HEK293 (cell line): ENCODE measurements around the gene DDX55.

ENCODE experiments used
- BCL11B ChIP-seq: fragments of 450-650 bp; formaldehyde crosslinking; IDR thresholded peaks from 2 replicates; pipeline ENCODE4 v1.5.1; 2016; ENCODE audit warnings: low read depth, missing biosample characterization, missing genetic modification characterization
- BCL6B ChIP-seq: fragments of 450-650 bp; formaldehyde crosslinking; IDR thresholded peaks from 2 replicates; pipeline ENCODE4 v1.5.1; 2017; ENCODE audit warnings: missing biosample characterization, missing genetic modification characterization
- GLI2 ChIP-seq: fragments of 450-650 bp; formaldehyde crosslinking; IDR thresholded peaks from 2 replicates; pipeline ENCODE4; 2017; ENCODE audit warnings: missing biosample characterization, missing genetic modification characterization, low read depth, borderline replicate concordance
- INSM2 ChIP-seq: fragments of 450-650 bp; formaldehyde crosslinking; IDR thresholded peaks from 2 replicates; pipeline ENCODE4 v1.5.1; 2016; ENCODE audit warnings: missing biosample characterization, missing genetic modification characterization
- KLF8 ChIP-seq: fragments of 450-650 bp; formaldehyde crosslinking; IDR thresholded peaks from 2 replicates; pipeline ENCODE4 v1.5.1; 2016; ENCODE audit warnings: missing biosample characterization, missing genetic modification characterization
- PATZ1 ChIP-seq: fragments of 450-650 bp; formaldehyde crosslinking; IDR thresholded peaks from 2 replicates; pipeline ENCODE4 v1.5.1; 2016; ENCODE audit warnings: missing biosample characterization, missing genetic modification characterization
- PRDM1 ChIP-seq: fragments of 450-650 bp; formaldehyde crosslinking; IDR thresholded peaks from 2 replicates; pipeline ENCODE4; 2016; ENCODE audit warnings: missing biosample characterization, missing genetic modification characterization
- SP7 ChIP-seq: fragments of 450-650 bp; formaldehyde crosslinking; IDR thresholded peaks from 2 replicates; pipeline ENCODE4 v1.5.1; 2016; ENCODE audit warnings: missing biosample characterization, missing genetic modification characterization
- ZBTB17 ChIP-seq: fragments of 450-650 bp; formaldehyde crosslinking; IDR thresholded peaks from 2 replicates; pipeline ENCODE4 v1.5.1; 2016; ENCODE audit warnings: missing biosample characterization, missing genetic modification characterization
- ZNF2 ChIP-seq: fragments of 450-650 bp; formaldehyde crosslinking; IDR thresholded peaks from 2 replicates; pipeline ENCODE4 v1.5.1; 2016; ENCODE audit warnings: missing biosample characterization, missing genetic modification characterization
- ZNF24 ChIP-seq: fragments of 450-650 bp; formaldehyde crosslinking; IDR thresholded peaks from 2 replicates; pipeline ENCODE4 v1.5.1; 2016; ENCODE audit warnings: missing biosample characterization, missing genetic modification characterization
- ZNF324 ChIP-seq: fragments of 450-650 bp; formaldehyde crosslinking; IDR thresholded peaks from 2 replicates; pipeline ENCODE4 v1.5.1; 2016; ENCODE audit warnings: missing biosample characterization, missing genetic modification characterization
- ZNF335 ChIP-seq: fragments of 450-650 bp; formaldehyde crosslinking; conservative IDR thresholded peaks from 2 replicates; pipeline ENCODE4 v1.5.1; 2016; ENCODE audit warnings: missing biosample characterization, missing genetic modification characterization
- ZNF404 ChIP-seq: fragments of 450-650 bp; formaldehyde crosslinking; IDR thresholded peaks from 2 replicates; pipeline ENCODE4 v1.5.1; 2017; ENCODE audit warnings: missing biosample characterization, missing genetic modification characterization
- ZNF645 ChIP-seq: fragments of 450-650 bp; formaldehyde crosslinking; IDR thresholded peaks from 2 replicates; pipeline ENCODE4; 2016; ENCODE audit warnings: missing biosample characterization, missing genetic modification characterization
- ZNF660 ChIP-seq: fragments of 450-650 bp; IDR thresholded peaks from 2 replicates; pipeline ENCODE4 v1.5.1; 2018; ENCODE audit warnings: missing biosample characterization, mild to moderate bottlenecking, missing genetic modification characterization
- TF ChIP-seq, protein P1 (sequence below): fragments of 450-650 bp; formaldehyde crosslinking; IDR thresholded peaks from 2 replicates; pipeline ENCODE4 v1.5.1; 2016; ENCODE audit warnings: missing biosample characterization, missing genetic modification characterization
- TF ChIP-seq, protein P2 (sequence below): fragments of 450-650 bp; formaldehyde crosslinking; IDR thresholded peaks from 2 replicates; pipeline ENCODE4 v1.5.1; 2016; ENCODE audit warnings: missing biosample characterization, missing genetic modification characterization
- TF ChIP-seq, protein P3 (sequence below): fragments of 450-650 bp; IDR thresholded peaks from 2 replicates; pipeline ENCODE4 v1.5.1; 2018; ENCODE audit warnings: missing biosample characterization, mild to moderate bottlenecking, missing genetic modification characterization
- TF ChIP-seq, protein P4 (sequence below): fragments of 450-650 bp; formaldehyde crosslinking; conservative IDR thresholded peaks from 2 replicates; pipeline ENCODE4 v1.5.1; 2016; ENCODE audit warnings: low read depth, missing biosample characterization, missing genetic modification characterization

Gene DDX55

DNA sequence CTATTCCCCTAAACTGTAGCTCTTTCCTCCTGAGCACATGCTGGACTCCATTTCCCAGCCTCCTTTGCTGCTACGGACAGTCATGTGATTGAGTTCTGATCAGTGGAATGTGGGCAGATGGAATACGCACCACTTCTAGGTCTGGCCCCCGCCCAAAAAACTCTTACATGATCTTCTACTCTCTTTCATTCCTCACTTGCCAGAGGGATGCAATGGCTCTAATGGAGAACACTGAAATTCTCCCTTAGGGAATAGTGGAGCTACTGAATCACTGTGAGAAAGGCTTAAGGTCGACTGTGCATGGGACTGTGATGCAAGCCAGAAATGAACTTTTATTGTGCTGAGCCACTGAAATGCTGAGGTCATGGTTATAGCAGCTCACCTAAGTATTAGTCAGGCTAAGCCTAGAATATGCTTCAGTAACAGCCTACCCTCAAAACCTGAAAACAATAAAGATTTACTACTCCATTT lies 30.5 kb upstream of the DDX55 start (continued):
- TF ChIP-seq, protein P1, sequence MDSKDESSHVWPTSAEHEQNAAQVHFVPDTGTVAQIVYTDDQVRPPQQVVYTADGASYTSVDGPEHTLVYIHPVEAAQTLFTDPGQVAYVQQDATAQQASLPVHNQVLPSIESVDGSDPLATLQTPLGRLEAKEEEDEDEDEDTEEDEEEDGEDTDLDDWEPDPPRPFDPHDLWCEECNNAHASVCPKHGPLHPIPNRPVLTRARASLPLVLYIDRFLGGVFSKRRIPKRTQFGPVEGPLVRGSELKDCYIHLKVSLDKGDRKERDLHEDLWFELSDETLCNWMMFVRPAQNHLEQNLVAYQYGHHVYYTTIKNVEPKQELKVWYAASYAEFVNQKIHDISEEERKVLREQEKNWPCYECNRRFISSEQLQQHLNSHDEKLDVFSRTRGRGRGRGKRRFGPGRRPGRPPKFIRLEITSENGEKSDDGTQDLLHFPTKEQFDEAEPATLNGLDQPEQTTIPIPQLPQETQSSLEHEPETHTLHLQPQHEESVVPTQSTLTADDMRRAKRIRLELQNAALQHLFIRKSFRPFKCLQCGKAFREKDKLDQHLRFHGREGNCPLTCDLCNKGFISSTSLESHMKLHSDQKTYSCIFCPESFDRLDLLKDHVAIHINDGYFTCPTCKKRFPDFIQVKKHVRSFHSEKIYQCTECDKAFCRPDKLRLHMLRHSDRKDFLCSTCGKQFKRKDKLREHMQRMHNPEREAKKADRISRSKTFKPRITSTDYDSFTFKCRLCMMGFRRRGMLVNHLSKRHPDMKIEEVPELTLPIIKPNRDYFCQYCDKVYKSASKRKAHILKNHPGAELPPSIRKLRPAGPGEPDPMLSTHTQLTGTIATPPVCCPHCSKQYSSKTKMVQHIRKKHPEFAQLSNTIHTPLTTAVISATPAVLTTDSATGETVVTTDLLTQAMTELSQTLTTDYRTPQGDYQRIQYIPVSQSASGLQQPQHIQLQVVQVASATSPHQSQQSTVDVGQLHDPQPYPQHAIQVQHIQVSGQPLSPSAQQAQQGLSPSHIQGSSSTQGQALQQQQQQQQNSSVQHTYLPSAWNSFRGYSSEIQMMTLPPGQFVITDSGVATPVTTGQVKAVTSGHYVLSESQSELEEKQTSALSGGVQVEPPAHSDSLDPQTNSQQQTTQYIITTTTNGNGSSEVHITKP (tag by site-specific recombination) = peak; percentile 52
- 0 out of 2 replicates have a peak, but pooled peaks have one; percentile 38 for TF ChIP-seq PRDM1
- peak; percentile 27; the same call in 1 of the 2 replicates for TF ChIP-seq KLF8 (tag by site-specific recombination)
- peak; percentile 77; the same call in 1 of the 2 replicates for TF ChIP-seq INSM2 (tag by site-specific recombination)
- TF ChIP-seq BCL6B (tag by site-specific recombination) = no peak
- TF ChIP-seq ZNF404 (tag by site-specific recombination) = no peak
- peak; percentile 45; the same call in 1 of the 2 replicates for TF ChIP-seq PATZ1
- TF ChIP-seq ZNF660 (tag by site-specific recombination) = 0 out of 2 replicates have a peak, but pooled peaks have one; percentile 44
- no peak for TF ChIP-seq ZNF645 (tag by site-specific recombination)
- no peak for TF ChIP-seq GLI2
- no peak for TF ChIP-seq ZNF324 (tag by site-specific recombination)
- peak; percentile 52 for TF ChIP-seq ZNF335 (tag by site-specific recombination)
- TF ChIP-seq ZNF24 (tag by site-specific recombination) = peak; percentile 74
- no peak for TF ChIP-seq ZNF2
- TF ChIP-seq BCL11B (tag by site-specific recombination) = no peak
- TF ChIP-seq, protein P2, sequence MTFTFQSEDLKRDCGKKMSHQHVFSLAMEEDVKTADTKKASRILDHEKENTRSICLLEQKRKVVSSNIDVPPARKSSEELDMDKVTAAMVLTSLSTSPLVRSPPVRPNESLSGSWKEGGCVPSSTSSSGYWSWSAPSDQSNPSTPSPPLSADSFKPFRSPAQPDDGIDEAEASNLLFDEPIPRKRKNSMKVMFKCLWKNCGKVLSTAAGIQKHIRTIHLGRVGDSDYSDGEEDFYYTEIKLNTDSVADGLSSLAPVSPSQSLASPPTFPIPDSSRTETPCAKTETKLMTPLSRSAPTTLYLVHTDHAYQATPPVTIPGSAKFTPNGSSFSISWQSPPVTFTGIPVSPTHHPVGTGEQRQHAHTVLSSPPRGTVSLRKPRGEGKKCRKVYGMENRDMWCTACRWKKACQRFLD (tag by site-specific recombination) = no peak
- TF ChIP-seq, protein P3, sequence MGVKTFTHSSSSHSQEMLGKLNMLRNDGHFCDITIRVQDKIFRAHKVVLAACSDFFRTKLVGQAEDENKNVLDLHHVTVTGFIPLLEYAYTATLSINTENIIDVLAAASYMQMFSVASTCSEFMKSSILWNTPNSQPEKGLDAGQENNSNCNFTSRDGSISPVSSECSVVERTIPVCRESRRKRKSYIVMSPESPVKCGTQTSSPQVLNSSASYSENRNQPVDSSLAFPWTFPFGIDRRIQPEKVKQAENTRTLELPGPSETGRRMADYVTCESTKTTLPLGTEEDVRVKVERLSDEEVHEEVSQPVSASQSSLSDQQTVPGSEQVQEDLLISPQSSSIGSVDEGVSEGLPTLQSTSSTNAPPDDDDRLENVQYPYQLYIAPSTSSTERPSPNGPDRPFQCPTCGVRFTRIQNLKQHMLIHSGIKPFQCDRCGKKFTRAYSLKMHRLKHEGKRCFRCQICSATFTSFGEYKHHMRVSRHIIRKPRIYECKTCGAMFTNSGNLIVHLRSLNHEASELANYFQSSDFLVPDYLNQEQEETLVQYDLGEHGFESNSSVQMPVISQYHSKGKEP (tag by site-specific recombination) = no peak
- TF ChIP-seq, protein P4, sequence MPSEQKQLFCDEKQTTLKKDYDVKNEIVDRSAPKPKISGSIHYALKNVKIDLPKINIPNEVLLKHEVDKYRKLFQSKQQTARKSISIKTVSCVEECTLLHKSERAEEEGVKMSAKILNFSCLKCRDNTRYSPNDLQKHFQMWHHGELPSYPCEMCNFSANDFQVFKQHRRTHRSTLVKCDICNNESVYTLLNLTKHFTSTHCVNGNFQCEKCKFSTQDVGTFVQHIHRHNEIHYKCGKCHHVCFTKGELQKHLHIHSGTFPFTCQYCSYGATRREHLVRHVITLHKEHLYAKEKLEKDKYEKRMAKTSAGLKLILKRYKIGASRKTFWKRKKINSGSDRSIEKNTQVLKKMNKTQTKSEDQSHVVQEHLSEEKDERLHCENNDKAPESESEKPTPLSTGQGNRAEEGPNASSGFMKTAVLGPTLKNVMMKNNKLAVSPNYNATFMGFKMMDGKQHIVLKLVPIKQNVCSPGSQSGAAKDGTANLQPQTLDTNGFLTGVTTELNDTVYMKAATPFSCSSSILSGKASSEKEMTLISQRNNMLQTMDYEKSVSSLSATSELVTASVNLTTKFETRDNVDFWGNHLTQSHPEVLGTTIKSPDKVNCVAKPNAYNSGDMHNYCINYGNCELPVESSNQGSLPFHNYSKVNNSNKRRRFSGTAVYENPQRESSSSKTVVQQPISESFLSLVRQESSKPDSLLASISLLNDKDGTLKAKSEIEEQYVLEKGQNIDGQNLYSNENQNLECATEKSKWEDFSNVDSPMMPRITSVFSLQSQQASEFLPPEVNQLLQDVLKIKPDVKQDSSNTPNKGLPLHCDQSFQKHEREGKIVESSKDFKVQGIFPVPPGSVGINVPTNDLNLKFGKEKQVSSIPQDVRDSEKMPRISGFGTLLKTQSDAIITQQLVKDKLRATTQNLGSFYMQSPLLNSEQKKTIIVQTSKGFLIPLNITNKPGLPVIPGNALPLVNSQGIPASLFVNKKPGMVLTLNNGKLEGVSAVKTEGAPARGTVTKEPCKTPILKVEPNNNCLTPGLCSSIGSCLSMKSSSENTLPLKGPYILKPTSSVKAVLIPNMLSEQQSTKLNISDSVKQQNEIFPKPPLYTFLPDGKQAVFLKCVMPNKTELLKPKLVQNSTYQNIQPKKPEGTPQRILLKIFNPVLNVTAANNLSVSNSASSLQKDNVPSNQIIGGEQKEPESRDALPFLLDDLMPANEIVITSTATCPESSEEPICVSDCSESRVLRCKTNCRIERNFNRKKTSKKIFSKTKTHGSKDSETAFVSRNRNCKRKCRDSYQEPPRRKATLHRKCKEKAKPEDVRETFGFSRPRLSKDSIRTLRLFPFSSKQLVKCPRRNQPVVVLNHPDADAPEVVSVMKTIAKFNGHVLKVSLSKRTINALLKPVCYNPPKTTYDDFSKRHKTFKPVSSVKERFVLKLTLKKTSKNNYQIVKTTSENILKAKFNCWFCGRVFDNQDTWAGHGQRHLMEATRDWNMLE = peak; percentile 58
- TF ChIP-seq SP7 = no peak
- peak; percentile 93 for TF ChIP-seq ZBTB17 (tag by site-specific recombination)
